ENCODE data around the gene R3HCC1L. TPM values are rescaled to one million over a fixed set of nuclear protein-coding genes. Genes with fewer than 3 reads are reported as not detected.
"Not testable (repeated sequence)": the region's sequence is repeated elsewhere in the genome, so short reads cannot be mapped to it uniquely, and the experiment has no call there.

R3HCC1L gene
- total RNA-seq, 1 donor from 2014 or later, result 12.1 TPM

DNA sequence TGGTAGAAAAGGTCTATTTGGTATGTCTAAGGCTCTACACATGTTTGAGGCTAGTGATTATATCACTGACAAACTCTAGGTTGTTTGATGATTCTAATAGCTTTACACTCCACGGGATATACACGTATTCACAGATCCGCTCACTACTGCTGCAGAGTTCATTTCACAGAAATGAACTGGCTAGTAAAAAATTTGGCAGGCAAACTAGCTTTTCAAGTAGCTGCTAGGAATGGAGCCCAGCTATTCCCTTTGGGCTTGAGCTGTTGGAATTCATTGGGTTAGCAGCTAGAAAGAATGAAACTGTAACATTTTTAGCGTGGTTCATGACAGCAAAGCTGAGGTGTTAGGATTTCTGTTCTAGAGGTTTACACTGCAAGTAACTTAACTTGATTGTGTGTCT is 37.6 kb downstream of the R3HCC1L start:
- no peak for DNase-seq (ENCODE audit: low read depth, low spot score)

DNA sequence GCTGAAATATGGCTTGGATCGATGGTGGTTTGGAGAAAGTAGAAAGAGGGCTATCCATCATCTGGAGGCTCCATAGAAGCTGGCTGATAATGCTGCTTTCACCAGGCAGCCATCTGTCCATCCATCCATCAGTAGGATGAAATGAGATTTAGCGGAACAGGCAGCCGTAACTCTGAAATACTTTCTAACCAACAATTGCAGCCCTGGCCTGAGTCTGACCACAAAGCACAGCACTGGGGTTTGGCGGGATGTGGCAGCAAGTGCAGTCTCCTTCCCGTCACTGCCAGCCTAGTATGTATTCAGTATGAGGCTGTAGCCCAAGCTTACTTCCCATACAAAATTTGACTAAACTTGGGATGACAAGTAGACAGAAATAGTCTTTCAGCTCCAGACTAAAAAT is 38.0 kb downstream of the R3HCC1L start:
- no peak for DNase-seq (ENCODE audit: low read depth, low spot score)

DNA sequence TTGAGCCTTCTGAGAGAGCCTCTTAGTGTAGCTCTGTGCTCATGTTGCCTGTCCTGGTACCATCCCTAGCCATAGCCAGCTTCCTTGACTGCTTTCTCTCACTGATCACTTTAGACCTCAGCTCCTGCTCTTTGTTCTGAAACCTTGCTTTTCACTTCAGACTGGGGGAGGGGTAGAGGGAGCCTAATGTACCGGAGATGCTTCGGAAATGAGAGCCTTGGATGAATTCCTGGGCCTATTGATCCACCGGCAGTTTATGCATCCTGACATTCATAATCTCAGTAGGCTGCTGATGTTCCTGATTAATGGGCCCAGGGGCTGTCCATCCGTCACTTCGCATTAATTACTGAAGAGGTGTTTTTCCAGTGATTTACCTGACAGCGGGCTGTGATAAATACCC is 38.8 kb downstream of the R3HCC1L start:
- no peak for DNase-seq (ENCODE audit: low read depth, low spot score)

DNA sequence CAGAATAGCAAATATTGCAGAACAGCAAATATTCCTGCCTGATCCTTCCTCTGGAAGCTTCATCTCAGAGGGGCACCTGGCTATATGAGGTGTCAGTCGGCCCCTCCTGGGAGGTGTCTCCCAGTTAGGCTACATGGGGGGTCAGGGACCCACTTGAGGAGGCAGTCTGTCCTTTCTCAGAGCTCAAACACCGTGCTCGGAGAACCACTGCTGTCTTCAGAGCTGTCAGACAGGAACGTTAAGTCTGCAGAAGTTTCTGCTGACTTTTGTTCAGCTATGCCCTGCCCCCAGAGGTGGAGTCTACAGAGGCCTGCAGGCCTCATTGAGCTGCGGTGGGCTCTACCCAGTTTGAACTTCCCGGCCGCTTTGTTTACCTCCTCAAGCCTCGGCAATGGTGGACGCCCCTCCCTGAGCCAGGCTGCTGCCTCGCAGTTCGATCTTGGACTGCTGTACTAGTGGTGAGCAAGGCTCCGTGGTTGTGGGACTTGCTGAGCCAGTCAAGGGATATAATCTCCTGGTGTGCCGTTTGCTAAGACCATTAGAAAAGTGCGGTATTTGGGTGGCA is 48.0 kb downstream of the R3HCC1L start:
- not testable (repeated sequence) for DNase-seq (ENCODE audit: low read depth, low spot score)

DNA sequence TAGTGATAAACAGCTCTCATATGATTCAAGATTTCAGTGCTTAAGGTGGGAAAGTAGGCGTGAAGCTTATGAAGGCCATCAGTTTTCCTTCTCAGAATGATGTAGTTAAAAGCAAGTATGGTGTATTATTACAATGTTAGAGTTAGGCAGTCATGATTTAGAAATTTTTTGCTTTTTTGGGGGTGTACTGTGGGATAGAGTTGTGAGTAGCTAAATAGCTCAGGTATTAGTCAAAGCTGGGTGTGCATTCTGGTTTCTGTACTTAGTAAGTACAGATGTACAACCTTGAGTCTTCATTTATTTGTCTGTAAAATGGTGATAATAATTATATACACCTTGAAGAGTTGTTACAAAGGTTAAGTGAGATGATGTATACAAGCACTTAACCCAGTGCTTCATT is 52.2 kb downstream of the R3HCC1L start:
- DNase-seq (ENCODE audit: low read depth, low spot score), result no peak

DNA sequence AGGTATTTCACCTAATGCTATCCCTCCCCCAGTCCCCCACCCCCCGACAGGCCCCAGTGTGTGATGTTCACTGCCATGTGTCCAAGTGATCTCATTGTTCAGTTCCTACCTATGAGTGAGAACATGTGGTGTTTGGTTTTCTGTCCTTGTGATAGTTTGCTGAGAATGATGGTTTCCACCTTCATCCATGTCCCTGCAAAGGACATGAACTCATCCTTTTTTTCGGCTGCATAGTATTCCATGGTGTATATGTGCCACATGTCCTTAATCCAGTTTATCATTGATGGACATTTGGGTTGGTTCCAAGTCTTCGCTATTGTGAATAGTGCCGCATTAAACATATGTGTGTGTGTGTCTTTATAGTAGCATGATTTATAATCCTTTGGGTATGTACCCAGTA is 56.3 kb downstream of the R3HCC1L start:
- DNase-seq (ENCODE audit: low read depth, low spot score), result not testable (repeated sequence)

DNA sequence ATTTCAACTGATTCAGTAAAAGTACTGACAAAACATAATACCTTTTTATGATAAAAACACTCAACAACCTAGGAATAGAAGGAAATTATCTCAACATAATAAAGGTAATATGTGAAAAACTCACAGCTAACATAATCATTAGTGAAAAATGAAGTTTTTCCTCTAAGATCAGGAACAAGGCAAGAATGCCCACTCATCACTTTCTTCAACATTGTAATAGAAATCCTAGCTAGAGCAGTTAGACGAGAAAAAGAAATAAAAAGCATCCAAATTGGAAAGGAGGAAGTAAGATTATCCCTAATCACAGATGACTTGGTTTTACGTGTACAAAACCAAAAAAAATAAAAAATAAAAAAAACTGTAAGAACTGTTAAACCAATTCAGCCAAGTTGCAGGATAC is 58.6 kb downstream of the R3HCC1L start:
- DNase-seq (ENCODE audit: low read depth, low spot score), result no peak

DNA sequence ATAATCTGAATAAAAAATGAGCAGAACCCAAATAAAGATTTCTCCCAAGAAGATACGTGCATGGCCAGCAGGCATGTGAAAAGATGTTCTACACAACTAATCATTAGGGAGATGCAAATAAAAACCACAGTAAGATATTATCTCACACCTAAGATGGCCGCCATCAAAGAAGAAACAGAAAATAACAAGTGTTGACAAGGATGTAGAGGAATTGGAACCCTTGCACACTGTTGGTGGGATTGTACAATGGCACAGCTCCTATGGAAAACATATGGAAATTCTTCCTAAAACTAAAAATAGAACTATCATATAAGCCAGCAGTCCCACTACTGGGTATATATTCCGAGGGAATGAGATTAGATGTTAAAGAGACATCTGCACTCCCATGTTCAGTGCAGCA is 60.2 kb downstream of the R3HCC1L start:
- DNase-seq (ENCODE audit: low read depth, low spot score), result no peak

DNA sequence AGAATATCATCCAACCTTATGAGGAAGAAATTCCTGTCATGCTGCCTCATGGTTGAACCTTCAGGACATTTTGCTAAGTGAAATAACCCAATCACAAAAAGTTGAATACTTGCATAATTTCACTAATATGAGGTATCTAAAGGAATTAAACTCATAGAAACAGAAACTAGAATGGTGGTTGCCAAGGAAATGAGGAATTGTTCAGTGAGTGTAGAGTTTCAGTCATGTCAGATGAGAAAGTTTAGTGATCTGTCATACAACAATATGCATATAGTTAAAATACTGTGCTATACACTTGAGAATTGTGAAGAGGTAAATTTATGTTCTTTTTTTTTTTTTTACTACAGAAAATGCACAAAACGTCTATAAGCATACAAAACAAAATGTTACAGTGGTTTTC is 60.7 kb downstream of the R3HCC1L start:
- no peak for DNase-seq (ENCODE audit: low read depth, low spot score)

DNA sequence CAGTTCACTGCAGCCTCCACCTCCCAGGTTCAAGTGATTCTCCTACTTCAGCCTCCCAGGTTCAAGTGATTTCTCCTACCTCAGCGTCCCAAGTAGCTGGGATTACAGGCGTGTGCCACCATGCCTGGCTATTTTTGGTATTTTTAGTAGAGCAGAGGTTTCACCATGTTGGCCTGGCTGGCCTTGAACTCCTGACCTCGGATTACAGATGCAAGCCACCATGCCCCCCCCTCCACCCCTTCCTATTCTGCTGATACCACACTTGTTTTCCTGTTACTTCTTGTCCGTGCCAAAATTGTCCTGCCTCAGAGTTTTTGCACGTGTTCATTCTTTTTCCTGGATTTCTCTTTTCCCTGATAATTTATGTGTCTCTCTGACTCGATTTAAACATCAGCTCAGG is 62.5 kb downstream of the R3HCC1L start:
- no peak for DNase-seq (ENCODE audit: low read depth, low spot score)

DNA sequence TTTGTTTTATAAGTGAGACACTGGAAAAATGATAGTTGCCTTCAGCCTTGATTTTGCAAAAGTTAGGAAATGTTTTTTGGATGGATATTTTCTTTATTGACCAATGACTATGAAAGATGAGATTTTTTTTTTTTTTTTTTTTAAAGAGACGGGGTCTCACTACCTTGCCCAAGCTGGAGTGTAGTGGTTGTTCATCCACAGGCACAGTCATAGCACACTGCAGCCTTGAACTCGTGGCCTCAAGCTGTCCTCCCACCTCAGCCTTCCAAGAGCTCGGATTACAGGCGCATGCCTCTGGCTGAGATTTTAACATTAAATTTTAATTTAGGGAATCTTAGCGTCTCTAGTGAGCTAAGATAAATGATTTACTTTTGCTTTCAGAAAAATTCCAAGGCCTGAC is 67.3 kb downstream of the R3HCC1L start:
- no peak for DNase-seq (ENCODE audit: low read depth, low spot score)

DNA sequence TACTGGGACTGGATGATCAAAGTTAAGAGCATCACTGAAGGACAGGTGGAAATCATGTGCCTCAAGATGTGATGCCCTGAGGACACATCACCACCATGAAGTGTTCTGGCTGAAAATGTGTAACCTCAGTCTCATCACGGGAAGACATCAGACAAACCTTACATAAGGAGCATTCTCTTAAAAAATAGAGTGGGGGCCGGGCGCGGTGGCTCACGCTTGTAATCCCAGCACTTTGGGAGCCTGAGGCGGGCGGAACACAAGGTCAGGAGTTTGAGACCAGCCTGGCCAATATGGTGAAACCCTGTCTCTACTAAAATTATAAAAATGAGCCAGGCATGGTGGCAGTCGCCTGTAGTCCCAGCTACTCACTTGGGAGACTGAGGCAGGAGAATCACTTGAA is 67.9 kb downstream of the R3HCC1L start:
- no peak for DNase-seq (ENCODE audit: low read depth, low spot score)

DNA sequence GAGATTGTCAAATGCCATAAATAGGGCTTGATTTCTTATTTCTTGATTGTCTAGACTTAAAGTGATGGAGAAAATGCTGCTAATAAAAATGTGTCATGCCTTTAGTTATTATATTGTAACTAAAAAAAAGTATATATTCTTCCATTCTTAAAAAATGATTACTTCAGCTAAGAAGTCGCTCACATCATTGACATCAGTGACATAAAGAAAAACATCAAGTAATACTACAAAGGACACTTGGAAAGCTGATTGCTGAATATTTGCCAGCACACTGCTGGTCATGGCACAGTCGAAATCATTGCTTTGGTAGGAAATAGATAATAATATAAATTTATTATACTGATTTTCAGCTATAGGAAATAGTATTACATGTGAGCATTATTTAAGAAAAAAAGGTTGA is 70.9 kb downstream of the R3HCC1L start:
- no peak for DNase-seq (ENCODE audit: low read depth, low spot score)

DNA sequence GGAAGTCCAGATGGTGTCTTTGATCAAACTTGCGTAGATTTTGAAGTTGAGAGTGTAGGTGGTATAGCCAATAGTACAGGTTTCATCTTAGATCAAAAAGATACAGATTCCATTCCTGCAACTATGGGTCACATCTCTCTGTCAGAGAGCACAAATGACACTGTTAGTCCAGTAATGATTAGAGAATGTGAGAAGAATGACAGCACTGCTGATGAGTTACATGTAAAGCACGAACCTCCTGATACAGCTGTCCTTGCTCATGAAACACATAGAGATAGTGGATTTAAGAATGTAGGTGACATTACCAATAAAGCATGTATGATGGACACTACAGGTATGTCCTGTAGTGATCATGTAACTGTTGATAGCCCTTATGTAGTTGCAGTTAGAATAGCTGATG is 74.5 kb downstream of the R3HCC1L start:
- no peak for DNase-seq (ENCODE audit: low read depth, low spot score)

DNA sequence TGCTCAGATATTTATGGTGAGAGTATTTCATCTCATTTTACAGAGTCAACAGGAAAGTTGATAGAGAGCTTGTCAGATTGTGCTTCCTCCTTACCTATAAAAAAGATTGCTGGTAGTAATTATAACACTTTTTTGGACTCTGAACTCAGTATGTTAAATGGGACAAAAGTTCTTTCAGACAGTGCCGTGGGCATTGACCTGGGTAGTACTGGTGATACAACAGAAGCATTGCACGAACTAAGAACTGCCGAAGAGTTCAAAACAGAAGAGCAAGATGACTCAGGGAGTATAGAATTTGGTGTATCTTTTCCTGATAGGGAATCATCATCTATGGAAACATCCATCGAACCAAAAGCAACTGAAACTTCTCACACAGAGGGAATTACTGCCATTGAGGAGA is 75.0 kb downstream of the R3HCC1L start:
- DNase-seq (ENCODE audit: low read depth, low spot score), result no peak

DNA sequence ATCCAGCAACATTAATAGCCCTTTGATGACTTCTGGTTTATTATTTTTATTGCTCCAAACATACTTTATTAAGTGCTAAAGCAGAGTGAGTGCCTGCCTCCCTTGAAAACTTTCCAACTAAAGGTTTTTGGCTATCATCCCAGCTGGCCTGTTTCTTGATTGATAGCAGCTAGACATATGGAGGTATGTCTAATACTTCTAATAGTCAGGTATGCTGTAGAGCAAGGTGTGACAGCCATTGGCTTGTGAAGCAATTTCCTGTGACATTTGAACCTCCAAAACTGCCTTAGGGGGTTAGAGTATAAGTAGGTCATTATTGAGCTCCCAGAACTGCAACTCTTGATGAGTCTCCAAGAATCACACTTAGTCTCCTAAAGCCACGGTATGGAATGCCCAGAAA is 77.7 kb downstream of the R3HCC1L start:
- DNase-seq (ENCODE audit: low read depth, low spot score), result no peak

DNA sequence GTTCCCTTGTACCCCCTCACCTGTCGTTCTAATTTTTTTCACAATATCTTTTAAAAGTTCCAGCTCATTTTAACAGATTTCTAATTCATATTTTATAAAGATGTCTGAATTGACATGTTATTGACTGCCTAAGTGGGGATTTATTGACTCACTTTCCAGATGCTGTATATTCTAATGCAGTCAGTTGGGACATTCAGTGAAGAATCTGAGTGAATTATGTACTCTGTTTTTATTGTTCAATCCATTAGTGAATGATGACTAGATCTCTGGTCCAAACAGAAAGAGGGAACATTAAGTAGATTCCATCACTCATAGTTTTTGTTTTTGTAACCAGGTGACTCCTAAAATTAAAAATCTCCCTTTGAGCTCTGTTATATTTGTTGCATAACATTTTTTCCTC is 79.3 kb downstream of the R3HCC1L start:
- no peak for DNase-seq (ENCODE audit: low read depth, low spot score)

DNA sequence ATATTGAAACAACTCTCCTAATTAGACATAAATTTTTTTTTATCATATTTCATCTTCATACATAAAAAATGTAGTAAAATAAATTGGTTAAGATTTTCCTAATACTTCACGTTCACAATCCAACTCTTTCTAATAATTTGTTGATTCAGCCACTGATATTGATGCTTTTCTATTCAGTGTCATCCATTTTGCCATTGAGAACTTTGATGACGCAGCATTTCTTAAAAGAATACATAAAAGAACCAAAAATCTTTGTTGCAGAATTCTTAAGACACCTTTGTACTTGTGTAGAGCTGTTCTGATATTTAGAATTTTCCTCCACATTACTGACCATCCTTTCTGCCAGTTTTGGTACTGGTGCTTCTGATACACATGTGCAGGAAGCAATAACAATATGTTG is 80.9 kb downstream of the R3HCC1L start:
- no peak for DNase-seq (ENCODE audit: low read depth, low spot score)

DNA sequence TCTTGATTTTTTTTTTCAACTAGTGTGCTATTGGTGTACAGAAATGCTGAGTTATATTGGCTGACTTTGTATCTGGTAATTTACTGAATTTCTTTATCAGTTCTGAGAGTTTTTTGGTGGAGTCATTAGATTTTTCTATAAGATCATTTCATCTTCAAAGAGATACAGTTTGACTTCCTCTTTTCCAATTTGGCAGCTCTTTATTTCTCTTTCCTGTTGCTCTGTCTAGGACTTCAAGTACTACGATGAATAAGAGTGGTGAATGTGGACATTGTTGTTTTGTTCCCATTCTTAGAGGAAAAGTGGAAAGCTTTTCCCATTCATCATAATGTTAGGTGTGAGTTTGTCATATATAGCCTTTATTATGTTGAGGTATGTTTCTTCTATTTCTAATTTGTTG is 83.3 kb downstream of the R3HCC1L start:
- DNase-seq (ENCODE audit: low read depth, low spot score), result no peak

DNA sequence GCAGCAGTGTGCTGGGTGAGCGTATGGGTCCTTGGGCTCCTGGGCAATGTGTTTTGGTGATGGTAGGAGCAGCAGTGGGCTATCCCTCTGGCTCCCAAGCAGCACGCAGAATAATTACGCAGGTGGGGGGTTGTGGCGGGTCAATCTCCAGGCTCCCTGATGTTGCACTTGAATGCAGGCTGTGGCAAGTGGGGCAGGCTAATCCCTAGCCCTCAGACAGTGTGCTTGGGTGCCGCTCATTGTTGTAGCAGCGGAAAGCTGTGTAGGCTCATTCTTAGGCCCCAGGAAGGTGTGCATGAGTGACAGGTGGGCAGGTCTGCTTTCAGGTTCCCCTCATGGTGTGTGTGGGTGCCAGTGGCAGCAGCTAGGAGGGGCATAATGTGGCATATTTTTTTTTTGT is 89.4 kb downstream of the R3HCC1L start:
- no peak for DNase-seq (ENCODE audit: low read depth, low spot score)

DNA sequence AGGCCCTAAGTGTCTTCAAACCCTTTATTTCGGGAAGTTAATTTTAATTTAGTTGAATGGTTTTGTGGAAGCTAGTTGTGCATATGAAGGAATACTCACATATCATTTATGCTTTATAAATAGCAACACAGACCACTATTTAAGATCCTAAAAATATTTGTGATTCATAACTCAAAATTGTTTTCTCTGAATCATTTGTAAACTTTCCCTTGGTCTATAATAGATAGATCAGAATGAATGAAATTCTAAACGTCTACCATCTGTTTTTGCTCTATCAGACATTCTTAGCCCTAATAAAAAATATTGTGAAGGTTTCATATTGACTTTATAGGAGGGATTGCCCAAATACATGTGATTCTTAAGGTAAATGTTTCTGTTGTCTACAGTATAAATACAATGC is 90.1 kb downstream of the R3HCC1L start:
- DNase-seq (ENCODE audit: low read depth, low spot score), result no peak

DNA sequence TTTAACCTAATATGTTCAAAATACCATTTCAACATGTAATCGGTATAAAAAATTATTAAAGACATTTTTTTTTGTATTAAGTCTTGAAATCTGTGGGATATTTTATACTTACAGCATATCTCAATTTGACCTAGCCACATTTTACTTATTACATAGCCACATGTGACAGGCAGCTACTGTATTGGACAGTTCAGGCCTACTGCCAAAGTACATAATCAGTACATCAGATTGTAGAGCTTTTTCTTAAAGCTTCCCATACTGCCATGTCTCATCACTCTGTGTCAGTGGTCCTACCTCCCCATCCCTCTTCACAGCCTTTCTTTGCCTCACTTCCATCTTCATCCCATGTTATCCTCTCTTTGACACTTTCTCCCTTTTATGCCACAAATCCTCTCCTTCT is 90.5 kb downstream of the R3HCC1L start:
- DNase-seq (ENCODE audit: low read depth, low spot score), result no peak

DNA sequence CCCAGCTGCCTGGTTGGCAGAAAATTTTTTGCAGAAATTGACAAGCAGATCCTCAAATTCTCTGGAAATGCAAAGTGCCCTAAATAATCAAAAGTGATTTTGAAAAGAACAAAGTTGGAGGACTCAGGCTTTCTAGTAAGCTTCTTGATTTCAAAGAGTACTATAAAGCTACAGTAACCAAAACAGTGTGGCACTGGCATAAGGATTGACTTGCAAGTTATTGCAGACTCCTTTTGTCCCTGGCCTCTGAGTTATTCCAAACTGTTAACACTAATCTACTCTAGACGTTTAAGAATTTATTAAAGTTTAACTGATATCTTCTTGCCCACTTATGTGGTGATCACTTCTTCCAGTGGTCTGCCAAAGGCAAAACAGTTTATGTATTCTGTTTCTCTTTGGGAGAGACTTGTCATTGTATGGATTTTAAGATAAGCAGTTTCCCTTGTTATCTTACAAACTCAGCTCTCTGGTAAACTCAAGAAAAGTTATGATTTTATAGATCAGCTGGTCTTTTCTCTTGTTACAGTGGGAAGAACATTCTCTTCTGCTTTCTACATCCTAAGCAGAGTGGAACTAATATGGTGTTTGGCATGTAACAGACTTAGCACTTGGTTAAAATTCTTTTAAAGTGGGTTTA is 92.2 kb downstream of the R3HCC1L start:
- no peak for DNase-seq (ENCODE audit: low read depth, low spot score)

DNA sequence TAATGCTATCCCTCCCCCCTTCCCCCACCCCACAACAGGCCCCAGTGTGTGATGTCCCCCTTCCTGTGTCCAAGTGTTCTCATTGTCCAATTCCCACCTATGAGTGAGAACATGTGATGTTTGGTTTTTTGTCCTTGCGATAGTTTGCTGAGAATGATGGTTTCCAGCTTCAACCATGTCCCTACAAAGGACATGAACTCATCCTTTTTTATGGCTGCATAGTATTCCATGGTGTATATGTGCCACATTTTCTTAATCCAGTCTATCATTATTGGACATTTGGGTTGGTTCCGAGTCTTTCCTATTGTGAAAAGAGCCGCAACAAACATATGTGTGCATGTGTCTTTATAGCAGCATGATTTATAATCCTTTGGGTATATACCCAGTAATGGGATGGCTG is 93.3 kb downstream of the R3HCC1L start:
- DNase-seq (ENCODE audit: low read depth, low spot score), result not testable (repeated sequence)
